Breast epithelium (tissue), 4 donors: Measurements from ENCODE around the gene OR5D14. TPM values are rescaled to one million over a fixed set of nuclear protein-coding genes. Genes with fewer than 3 reads are reported as not detected.

Source experiments
- DNase-seq, 2 donors: peaks; one replicate each; pipeline ENCODE4 v3.0.0-alpha.2; 2019; ENCODE audit warnings: low spot score in 2 of 2
- H3K27ac ChIP-seq, 2 donors: fragments of 200-600 bp; sonication (generic) in 1 of 2; one replicate each; pipeline ENCODE4 v1.5.1; 2016 to 2019; ENCODE audit warnings: mild to moderate bottlenecking in 1 of 2
- H3K27me3 ChIP-seq, 2 donors: fragments of 200-600 bp; sonication (generic) in 1 of 2; one replicate each; pipeline versions ENCODE4 v1.5.1 to v1.6.0; 2017 to 2019; ENCODE audit warnings: control low read depth in 1 of 2, mild to moderate bottlenecking in 1 of 2
- H3K36me3 ChIP-seq: fragments of 200-600 bp; one replicate; pipeline ENCODE4 v1.5.1; 2019
- H3K4me1 ChIP-seq, 2 donors: fragments of 200-600 bp; sonication (generic); one replicate each; pipeline ENCODE4 v1.5.1; 2016 to 2019; ENCODE audit warnings: control low read depth in 1 of 2
- H3K4me3 ChIP-seq, 3 donors: fragments of 200-600 bp; sonication (generic); 1 replicate in 2 of 3; 2 replicates in 1 of 3; pipeline ENCODE4 v1.5.1; 2016 to 2019; ENCODE audit warnings: mild to moderate bottlenecking in 3 of 3, moderate library complexity in 2 of 3
- H3K9me3 ChIP-seq, 2 donors: fragments of 200-600 bp; sonication (generic) in 1 of 2; one replicate each; pipeline ENCODE4 v1.5.1; 2016 to 2019; ENCODE audit warnings: control low read depth in 1 of 2
- CTCF ChIP-seq, 3 donors: fragments of 450-650 bp; IDR thresholded peaks; one replicate each; pipeline ENCODE4 v1.5.1; 2016 to 2017; ENCODE audit warnings: antibody characterized with exemption in 3 of 3, mild to moderate bottlenecking in 3 of 3, moderate library complexity in 3 of 3
- POLR2A ChIP-seq: fragments of 450-650 bp; IDR thresholded peaks from one replicate; pipeline ENCODE4 v1.6.1; 2016; ENCODE audit warnings: antibody characterized with exemption, mild to moderate bottlenecking, moderate library complexity
- POLR2AphosphoS5 ChIP-seq, 3 donors: sonication (generic); formaldehyde crosslinking; IDR thresholded peaks; one replicate each; pipeline ENCODE4 v1.6.1; 2017; ENCODE audit warnings: antibody characterized with exemption in 3 of 3
- intact Hi-C: fragments of 100-400 bp; cut with DNase I; formaldehyde crosslinking; loops from one replicate; pipeline ENCODE4 v1.15.1; 2023; ENCODE audit warnings: low total_unique reads
- total RNA-seq, 3 donors: library from RNA; depleted of rRNA; stranded (reverse); fragments of >200 nt; gene quantifications; one replicate each; pipeline ENCODE4 v1.1.0, GENCODE V29; 2016

OR5D14 gene
- total RNA-seq, 3 donors from 2014 or later, result not detected

- no peaks in the 10 kb centered on the region for H3K36me3 ChIP-seq
- H3K27ac ChIP-seq, result no peak within 1 kb of the TSS
- H3K9me3 ChIP-seq, result peaks cover 2 to 16% of the 10 kb centered on the region in 2 donors
- intact Hi-C loops, result no loop called here
- no peak within 1 kb of the TSS for H3K4me3 ChIP-seq
- H3K27me3 ChIP-seq, result no peaks in the 10 kb centered on the region
- no peak for DNase-seq
- H3K4me1 ChIP-seq, result no peaks in the 10 kb centered on the region
- TF ChIP-seq POLR2AphosphoS5 (IDR thresholded peaks at IDR 0.05), result no peak
- no peak for TF ChIP-seq POLR2A
- no peak for TF ChIP-seq CTCF (IDR thresholded peaks at IDR 0.05)
Observed at GRCh38 chr11:55811067-55811466, 15.7 kb downstream of the OR5D14 start, which contains the start of gene OR5L1. Gene OR5L1 (plus strand): TSS chr11:55811367. CDS start chr11:55811467, 100 bp downstream.

- DNase-seq, result no peak
- Histone ChIP-seq H3K27ac (no peak within 1 kb of the TSS), H3K4me1 (no peaks in the 10 kb centered on the region), H3K9me3 (peaks cover 0 to 5% of the 10 kb centered on the region in 2 donors), H3K4me3 (no peak within 1 kb of the TSS), H3K36me3 (no peaks in the 10 kb centered on the region), H3K27me3 (no peaks in the 10 kb centered on the region)
- intact Hi-C loops, result no loop called here
- TF ChIP-seq POLR2AphosphoS5 (IDR thresholded peaks at IDR 0.05), result no peak
- no peak for TF ChIP-seq CTCF (IDR thresholded peaks at IDR 0.05)
- TF ChIP-seq POLR2A, result no peak
Observed at GRCh38 chr11:55819330-55819729, 24.0 kb downstream of the OR5D14 start, which contains the start of gene OR5D18. Gene OR5D18 (plus strand): TSS chr11:55819630. CDS start chr11:55819630, 0 bp downstream.

GRCh38 chr11:55826919-55827318 lies 31.6 kb downstream of the OR5D14 start, which contains the start of gene OR5L2:
Gene OR5L2 (plus strand): TSS chr11:55827219. CDS start chr11:55827219, 0 bp downstream.
- intact Hi-C loops, result no loop called here
- DNase-seq, result no peak
- no peak within 1 kb of the TSS for H3K4me3 ChIP-seq
- no peaks in the 10 kb centered on the region for H3K36me3 ChIP-seq
- no peaks in the 10 kb centered on the region for H3K4me1 ChIP-seq
- TF ChIP-seq POLR2AphosphoS5 (IDR thresholded peaks at IDR 0.05) (no peak), CTCF (IDR thresholded peaks at IDR 0.05) (no peak), POLR2A (no peak)
- H3K27me3 ChIP-seq, result no peaks in the 10 kb centered on the region
- no peaks in the 10 kb centered on the region for H3K9me3 ChIP-seq
- no peak within 1 kb of the TSS for H3K27ac ChIP-seq

DNA sequence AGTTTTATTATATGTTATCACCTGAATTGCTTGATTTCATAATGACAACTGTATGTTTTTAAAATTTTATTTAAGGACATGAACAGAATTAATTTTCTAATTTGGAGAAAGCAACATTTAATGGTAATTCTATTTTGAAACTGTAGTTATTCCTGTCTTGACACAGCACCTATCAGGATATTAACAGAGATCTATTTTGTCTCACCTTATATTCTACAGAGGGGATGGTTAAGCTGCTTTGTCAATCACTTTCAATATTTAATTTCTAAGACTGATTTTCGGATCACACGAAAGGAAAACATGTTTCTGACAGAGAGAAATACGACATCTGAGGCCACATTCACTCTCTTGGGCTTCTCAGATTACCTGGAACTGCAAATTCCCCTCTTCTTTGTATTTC lies 43.1 kb downstream of the OR5D14 start, which contains the start of gene OR5D16:
TSS of gene OR5D16 (plus strand) at position 301 of the 400 bp plus-strand sequence. CDS start at position 301, 0 bp downstream.
- Histone ChIP-seq H3K27ac (no peak within 1 kb of the TSS), H3K36me3 (no peaks in the 10 kb centered on the region), H3K4me3 (no peak within 1 kb of the TSS), H3K9me3 (no peaks in the 10 kb centered on the region), H3K27me3 (no peaks in the 10 kb centered on the region), H3K4me1 (no peaks in the 10 kb centered on the region)
- DNase-seq, result no peak
- intact Hi-C loops, result no loop called here
- TF ChIP-seq CTCF (IDR thresholded peaks at IDR 0.05) (no peak), POLR2AphosphoS5 (IDR thresholded peaks at IDR 0.05) (no peak), POLR2A (no peak)

Other genes with a start within 250 kb of the OR5D14 start
- gene OR4C15, start 241.1 kb upstream of the OR5D14 start, total RNA-seq, result not detected
- not detected for gene OR4C16, start 223.4 kb upstream of the OR5D14 start, total RNA-seq
- not detected for gene OR4C11, start 187.9 kb upstream of the OR5D14 start, total RNA-seq
- gene OR4P4, start 160.4 kb upstream of the OR5D14 start, total RNA-seq, result not detected
- not detected for gene OR4S2, start 147.2 kb upstream of the OR5D14 start, total RNA-seq
- not detected for gene OR4C6, start 133.4 kb upstream of the OR5D14 start, total RNA-seq
- gene OR5D13, start 22.1 kb upstream of the OR5D14 start, total RNA-seq, result not detected
- gene OR5L1, start 15.8 kb downstream of the OR5D14 start, total RNA-seq, result not detected
- gene OR5D18, start 24.1 kb downstream of the OR5D14 start, total RNA-seq, result not detected
- not detected for gene OR5L2, start 31.7 kb downstream of the OR5D14 start, total RNA-seq
- gene OR5D16, start 43.2 kb downstream of the OR5D14 start, total RNA-seq, result not detected
- gene TRIM51, start 87.7 kb downstream of the OR5D14 start, total RNA-seq, result not detected
- gene OR5W2, start 119.0 kb downstream of the OR5D14 start, total RNA-seq, result not detected
- not detected for gene OR5I1, start 140.8 kb downstream of the OR5D14 start, total RNA-seq
- not detected for gene OR10AG1, start 174.4 kb downstream of the OR5D14 start, total RNA-seq
- gene OR5F1, start 199.1 kb downstream of the OR5D14 start, total RNA-seq, result not detected
- not detected for gene OR5AS1, start 232.1 kb downstream of the OR5D14 start, total RNA-seq